ENCODE data around the gene IGSF9.

Gene IGSF9

GRCh38 chr1:159925719-159926078 is 19.7 kb downstream of the IGSF9 start:
- peaks cover 59% of the 10 kb centered on the region for H3K79me2 ChIP-seq (ENCODE audit: insufficient read depth, low read length)
- peak overlapping the region; percentile 77 for H2AFZ ChIP-seq (ENCODE audit: low read length)
- H3K4me3 ChIP-seq (ENCODE audit: low read length, poor library complexity, severe bottlenecking) = peak overlapping the region; percentile 91
- no peaks in the 10 kb centered on the region for H3K9me2 ChIP-seq (replicated peaks; ENCODE audit: low read depth, low read length)
- no peaks in the 10 kb centered on the region for H3K9me3 ChIP-seq (ENCODE audit: insufficient read depth, low read depth, low read length)
- no peaks in the 10 kb centered on the region for H3F3A ChIP-seq (ENCODE audit: low read depth)
- TF ChIP-seq CTCF (conservative IDR thresholded peaks at IDR 0.05; ENCODE audit: low read length) = no peak
- TF ChIP-seq EZH2phosphoT487 (IDR thresholded peaks at IDR 0.05; ENCODE audit: borderline replicate concordance) = no peak
- H3K4me1 ChIP-seq (ENCODE audit: insufficient read depth, low read length, poor library complexity, severe bottlenecking) = peaks cover 34% of the 10 kb centered on the region
- peak overlapping the region; percentile 96 for H3K9ac ChIP-seq (ENCODE audit: low read depth, low read length, poor library complexity, severe bottlenecking)
- H4K20me1 ChIP-seq (ENCODE audit: insufficient read depth, low read length, poor library complexity, severe bottlenecking) = peaks cover 45% of the 10 kb centered on the region
- peak overlapping the region; percentile 99 for H3K4me2 ChIP-seq (ENCODE audit: low read depth, low read length, poor library complexity, severe bottlenecking)
- H3K27me3 ChIP-seq (ENCODE audit: insufficient read depth, low read length, poor library complexity, severe bottlenecking) = peaks cover 8% of the 10 kb centered on the region
- peaks cover 6% of the 10 kb centered on the region; the same call in 1 of the 2 replicates for H3K36me3 ChIP-seq (ENCODE audit: insufficient read depth, low read length)

- Histone ChIP-seq H3K9ac (ENCODE audit: low read depth, low read length, poor library complexity, severe bottlenecking) (peak within 1 kb of the TSS; percentile 96), H3K4me1 (ENCODE audit: insufficient read depth, low read length, poor library complexity, severe bottlenecking) (peaks cover 41% of the 10 kb centered on the region), H3K27me3 (ENCODE audit: insufficient read depth, low read length, poor library complexity, severe bottlenecking) (peaks cover 8% of the 10 kb centered on the region), H3K9me2 (replicated peaks; ENCODE audit: low read depth, low read length) (no peaks in the 10 kb centered on the region), H3F3A (ENCODE audit: low read depth) (no peaks in the 10 kb centered on the region), H3K4me2 (ENCODE audit: low read depth, low read length, poor library complexity, severe bottlenecking) (peak within 1 kb of the TSS; percentile 99), H4K20me1 (ENCODE audit: insufficient read depth, low read length, poor library complexity, severe bottlenecking) (peaks cover 51% of the 10 kb centered on the region), H3K36me3 (ENCODE audit: insufficient read depth, low read length) (peaks cover 11% of the 10 kb centered on the region; the same call in 1 of the 2 replicates), H3K9me3 (ENCODE audit: insufficient read depth, low read depth, low read length) (no peaks in the 10 kb centered on the region), H2AFZ (ENCODE audit: low read length) (peak within 1 kb of the TSS; percentile 77), H3K79me2 (ENCODE audit: insufficient read depth, low read length) (peaks cover 65% of the 10 kb centered on the region), H3K4me3 (ENCODE audit: low read length, poor library complexity, severe bottlenecking) (peak within 1 kb of the TSS; percentile 91)
- TF ChIP-seq CTCF (conservative IDR thresholded peaks at IDR 0.05; ENCODE audit: low read length) = no peak
- TF ChIP-seq EZH2phosphoT487 (IDR thresholded peaks at IDR 0.05; ENCODE audit: borderline replicate concordance) = no peak
These were observed 20.4 kb downstream of the IGSF9 start, which contains the start of gene TAGLN2 for GRCh38 chr1:159924791-159925718. TSS of gene TAGLN2 (minus strand) at chr1:159925507. CDS start at chr1:159920509, 4,998 bp downstream.

- H3K9me3 ChIP-seq (ENCODE audit: insufficient read depth, low read depth, low read length) = no peaks in the 10 kb centered on the region
- H3K4me2 ChIP-seq (ENCODE audit: low read depth, low read length, poor library complexity, severe bottlenecking) = peak overlapping the region; percentile 99
- H3K9ac ChIP-seq (ENCODE audit: low read depth, low read length, poor library complexity, severe bottlenecking) = peak overlapping the region; percentile 96
- no peak overlapping the region for H2AFZ ChIP-seq (ENCODE audit: low read length)
- H3K27me3 ChIP-seq (ENCODE audit: insufficient read depth, low read length, poor library complexity, severe bottlenecking) = peaks cover 8% of the 10 kb centered on the region
- peaks cover 74% of the 10 kb centered on the region for H3K79me2 ChIP-seq (ENCODE audit: insufficient read depth, low read length)
- peaks cover 49% of the 10 kb centered on the region for H3K4me1 ChIP-seq (ENCODE audit: insufficient read depth, low read length, poor library complexity, severe bottlenecking)
- H4K20me1 ChIP-seq (ENCODE audit: insufficient read depth, low read length, poor library complexity, severe bottlenecking) = peaks cover 60% of the 10 kb centered on the region
- TF ChIP-seq EZH2phosphoT487 (IDR thresholded peaks at IDR 0.05; ENCODE audit: borderline replicate concordance) = no peak
- TF ChIP-seq CTCF (conservative IDR thresholded peaks at IDR 0.05; ENCODE audit: low read length) = 0 out of 2 replicates have a peak, but pooled peaks have one; percentile 14
- no peaks in the 10 kb centered on the region for H3K9me2 ChIP-seq (replicated peaks; ENCODE audit: low read depth, low read length)
- H3K4me3 ChIP-seq (ENCODE audit: low read length, poor library complexity, severe bottlenecking) = peak overlapping the region; percentile 91
- H3K36me3 ChIP-seq (ENCODE audit: insufficient read depth, low read length) = peaks cover 20% of the 10 kb centered on the region
- H3F3A ChIP-seq (ENCODE audit: low read depth) = no peaks in the 10 kb centered on the region
These were observed 21.2 kb downstream of the IGSF9 start for GRCh38 chr1:159924025-159924790.
